ENCODE data around the gene CDK2.

CDK2 gene

DNA sequence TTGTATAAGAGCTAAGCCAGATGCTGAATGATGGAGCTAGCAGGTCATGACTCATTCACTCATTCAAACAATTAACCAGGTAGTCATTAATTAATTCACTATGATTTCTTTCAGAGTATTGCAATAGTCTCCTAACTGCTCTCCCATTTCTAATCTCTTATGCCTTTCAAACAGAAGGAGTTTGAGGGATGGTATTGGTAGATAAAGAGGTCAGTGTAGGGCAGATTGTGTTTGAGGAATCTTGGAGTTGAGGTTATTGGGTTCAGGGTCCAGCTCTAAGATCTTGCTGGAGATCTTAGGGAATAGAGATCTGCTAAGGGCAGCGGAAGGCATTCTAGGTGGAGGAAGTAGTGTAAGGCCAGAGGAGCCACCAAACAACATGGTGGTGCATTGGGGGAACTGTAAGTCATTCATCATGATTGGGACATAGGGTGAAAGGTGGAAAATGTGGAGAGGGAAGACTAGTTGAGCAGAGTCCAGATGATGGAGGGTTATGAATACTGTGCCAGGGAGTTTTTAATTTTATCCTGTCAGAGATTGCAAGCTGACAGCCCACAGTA is 24.0 kb upstream of the CDK2 start:
- peaks cover 4% of the 10 kb centered on the region for H3K36me3 Mint-ChIP-seq (ENCODE audit: low read depth)
- TF ChIP-seq, protein P1, sequence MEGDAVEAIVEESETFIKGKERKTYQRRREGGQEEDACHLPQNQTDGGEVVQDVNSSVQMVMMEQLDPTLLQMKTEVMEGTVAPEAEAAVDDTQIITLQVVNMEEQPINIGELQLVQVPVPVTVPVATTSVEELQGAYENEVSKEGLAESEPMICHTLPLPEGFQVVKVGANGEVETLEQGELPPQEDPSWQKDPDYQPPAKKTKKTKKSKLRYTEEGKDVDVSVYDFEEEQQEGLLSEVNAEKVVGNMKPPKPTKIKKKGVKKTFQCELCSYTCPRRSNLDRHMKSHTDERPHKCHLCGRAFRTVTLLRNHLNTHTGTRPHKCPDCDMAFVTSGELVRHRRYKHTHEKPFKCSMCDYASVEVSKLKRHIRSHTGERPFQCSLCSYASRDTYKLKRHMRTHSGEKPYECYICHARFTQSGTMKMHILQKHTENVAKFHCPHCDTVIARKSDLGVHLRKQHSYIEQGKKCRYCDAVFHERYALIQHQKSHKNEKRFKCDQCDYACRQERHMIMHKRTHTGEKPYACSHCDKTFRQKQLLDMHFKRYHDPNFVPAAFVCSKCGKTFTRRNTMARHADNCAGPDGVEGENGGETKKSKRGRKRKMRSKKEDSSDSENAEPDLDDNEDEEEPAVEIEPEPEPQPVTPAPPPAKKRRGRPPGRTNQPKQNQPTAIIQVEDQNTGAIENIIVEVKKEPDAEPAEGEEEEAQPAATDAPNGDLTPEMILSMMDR (IDR thresholded peaks at IDR 0.05; ENCODE audit: unreplicated experiment in 3 of 3) = no peak
- H3K27ac Mint-ChIP-seq = no peak overlapping the region
- no peaks in the 10 kb centered on the region for H3K27me3 Mint-ChIP-seq (ENCODE audit: low read depth)
- no peaks in the 10 kb centered on the region for H3K9me3 Mint-ChIP-seq
- no peak overlapping the region for H3K4me3 Mint-ChIP-seq
- no peaks in the 10 kb centered on the region for H3K4me1 Mint-ChIP-seq

DNA sequence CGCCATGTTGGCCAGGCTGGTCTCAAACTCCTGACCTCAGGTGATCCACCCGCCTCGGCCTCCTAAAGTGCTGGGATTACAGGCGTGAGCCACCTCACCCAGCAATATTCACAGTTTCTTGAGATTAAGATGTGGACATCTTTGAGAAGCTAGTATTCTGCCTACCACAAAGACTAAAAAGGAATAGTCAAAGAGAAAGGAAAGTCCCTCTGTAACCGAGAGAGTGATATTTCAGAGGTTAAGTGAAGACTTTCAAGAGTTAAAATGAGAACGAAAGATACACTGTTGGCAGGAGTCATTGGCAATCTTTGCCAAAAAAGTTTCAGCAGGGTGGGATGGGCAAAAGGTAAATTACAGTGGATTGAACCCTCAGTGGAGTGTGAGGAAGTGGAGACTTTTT is 20.1 kb upstream of the CDK2 start:
- no peaks in the 10 kb centered on the region for H3K4me1 Mint-ChIP-seq
- H3K27me3 Mint-ChIP-seq (ENCODE audit: low read depth) = no peaks in the 10 kb centered on the region
- TF ChIP-seq, protein P1 (IDR thresholded peaks at IDR 0.05; ENCODE audit: unreplicated experiment in 3 of 3) = no peak
- peaks cover 4% of the 10 kb centered on the region for H3K36me3 Mint-ChIP-seq (ENCODE audit: low read depth)
- no peaks in the 10 kb centered on the region for H3K9me3 Mint-ChIP-seq
- H3K27ac Mint-ChIP-seq = no peak overlapping the region
- H3K4me3 Mint-ChIP-seq = no peak overlapping the region

DNA sequence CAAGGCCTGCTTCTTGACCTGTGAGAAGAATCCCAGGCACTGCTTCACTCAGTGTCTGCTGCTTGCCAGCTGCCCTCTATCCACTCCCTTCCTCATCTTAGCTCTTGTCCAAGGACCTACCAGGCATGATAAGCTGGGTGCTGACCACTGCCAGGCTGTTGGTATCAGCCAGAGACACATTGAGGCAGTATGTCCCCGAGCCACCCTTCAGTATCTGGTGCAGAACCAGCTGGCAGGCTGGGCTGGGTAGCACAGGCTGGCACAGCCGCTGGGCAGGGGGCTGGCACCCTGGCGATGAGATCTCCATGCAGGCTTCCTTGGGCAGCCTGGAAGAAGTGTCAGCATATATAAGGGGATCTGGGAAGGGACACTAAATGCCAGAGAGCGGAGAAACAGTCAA is 11.3 kb upstream of the CDK2 start:
- Mint-ChIP-seq H3K36me3 (ENCODE audit: low read depth) (no peaks in the 10 kb centered on the region), H3K9me3 (no peaks in the 10 kb centered on the region), H3K27me3 (ENCODE audit: low read depth) (no peaks in the 10 kb centered on the region), H3K4me3 (no peak overlapping the region), H3K27ac (no peak overlapping the region), H3K4me1 (no peaks in the 10 kb centered on the region)
- TF ChIP-seq, protein P1 (IDR thresholded peaks at IDR 0.05; ENCODE audit: unreplicated experiment in 3 of 3) = no peak

DNA sequence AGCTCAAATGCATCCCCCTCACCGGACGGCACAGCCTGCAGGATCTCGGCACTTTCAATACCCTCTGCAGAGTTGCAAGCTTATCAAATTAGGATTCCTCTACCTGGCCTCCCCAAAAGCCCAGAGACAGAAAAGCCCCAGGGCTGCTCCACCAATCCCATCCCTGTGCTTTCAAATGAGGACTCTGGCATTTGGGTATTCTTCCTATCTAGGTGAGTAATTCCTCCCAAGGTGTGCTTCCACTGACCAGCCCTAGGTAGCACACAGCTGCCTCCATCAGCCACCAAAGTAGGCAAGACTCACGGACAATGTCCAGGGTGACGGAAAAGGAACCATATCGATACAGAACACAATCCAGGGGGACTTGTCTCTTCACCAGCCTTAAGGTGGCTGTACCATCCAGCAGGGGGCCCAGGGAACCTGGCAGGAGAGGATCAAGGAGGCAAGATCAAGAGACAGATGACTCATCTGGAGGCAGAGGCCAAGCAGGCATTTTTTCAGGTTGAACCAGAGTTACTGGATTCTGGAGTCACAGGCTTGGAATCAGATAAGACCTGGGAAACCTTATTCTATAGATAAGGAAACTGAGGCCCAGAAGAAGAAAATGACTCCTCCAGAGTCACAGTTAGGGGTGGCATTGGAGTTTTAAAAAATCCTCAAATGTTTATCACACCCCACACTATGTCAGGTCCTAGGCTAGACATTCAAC is 10.7 kb upstream of the CDK2 start:
- H3K27ac Mint-ChIP-seq = no peak overlapping the region
- H3K27me3 Mint-ChIP-seq (ENCODE audit: low read depth) = no peaks in the 10 kb centered on the region
- TF ChIP-seq, protein P1 (IDR thresholded peaks at IDR 0.05; ENCODE audit: unreplicated experiment in 3 of 3) = no peak
- no peak overlapping the region for H3K4me3 Mint-ChIP-seq
- H3K4me1 Mint-ChIP-seq = no peaks in the 10 kb centered on the region
- H3K9me3 Mint-ChIP-seq = no peaks in the 10 kb centered on the region
- no peaks in the 10 kb centered on the region for H3K36me3 Mint-ChIP-seq (ENCODE audit: low read depth)

DNA sequence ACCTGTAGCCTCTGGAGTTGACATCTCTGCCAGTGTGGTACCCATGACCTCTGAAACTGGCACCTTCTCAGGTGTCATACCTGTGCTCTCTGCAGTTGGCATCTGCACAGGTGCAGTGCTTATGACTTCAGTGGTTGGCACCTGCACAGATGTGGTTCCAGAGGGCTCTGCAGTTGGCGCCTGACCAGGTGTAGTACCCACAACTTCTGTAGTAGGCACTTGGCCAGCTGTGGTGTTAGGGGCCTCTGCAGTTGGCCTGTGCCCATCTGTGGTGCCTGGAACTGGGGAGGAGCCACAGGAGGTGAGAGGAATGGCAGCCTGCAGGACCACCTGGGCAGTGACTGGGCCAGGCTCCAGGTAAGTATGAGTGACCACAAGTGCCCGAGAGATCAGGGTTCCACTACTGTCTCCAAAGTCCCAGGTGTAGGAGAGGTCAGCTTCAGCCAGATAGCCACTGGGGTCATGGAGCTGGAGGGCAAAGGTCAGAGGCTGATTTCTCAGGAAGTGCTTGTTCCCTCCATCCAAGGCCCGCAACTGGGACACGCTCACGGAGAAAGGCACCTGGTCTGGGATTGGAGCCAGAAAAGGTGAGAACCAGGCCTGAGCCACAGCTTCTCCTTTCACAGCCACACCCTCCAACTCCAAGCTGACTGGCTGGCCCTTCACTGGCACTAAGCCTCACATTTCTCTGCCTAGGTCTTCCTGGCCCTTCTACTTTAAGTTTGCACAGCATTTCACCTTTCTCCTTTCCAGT is 9.3 kb upstream of the CDK2 start:
- Mint-ChIP-seq H3K4me1 (no peaks in the 10 kb centered on the region), H3K4me3 (no peak overlapping the region), H3K27ac (no peak overlapping the region), H3K36me3 (ENCODE audit: low read depth) (no peaks in the 10 kb centered on the region), H3K9me3 (no peaks in the 10 kb centered on the region), H3K27me3 (ENCODE audit: low read depth) (no peaks in the 10 kb centered on the region)
- TF ChIP-seq, protein P1 (IDR thresholded peaks at IDR 0.05; ENCODE audit: unreplicated experiment in 3 of 3) = no peak
